SK-N-SH treated with all-trans-retinoic acid at 6 μM for 48 hours (cell line): ENCODE data around the gene MLYCD.

Experiments
- ATAC-seq: fragments of 200-7000 bp; cut with Tn5 transposase; 3 replicates; pipeline ENCODE4 v1.9.1; 2020; ENCODE audit warnings: mild to moderate bottlenecking, moderate library complexity
- ARNTL ChIP-seq: fragments of 450-650 bp; formaldehyde crosslinking; IDR thresholded peaks from 2 replicates; pipeline ENCODE4 v1.5.0; 2020; ENCODE audit warnings: low read depth, mild to moderate bottlenecking, moderate library complexity, borderline replicate concordance
- BACH2 ChIP-seq: fragments of 250-450 bp; sonication (Bioruptor Pico); IDR thresholded peaks from 2 replicates; pipeline ENCODE4 v1.9.0; 2021; ENCODE audit warnings: mild to moderate bottlenecking, borderline replicate concordance
- CREB5 ChIP-seq: fragments of 250-450 bp; sonication (Bioruptor Pico); IDR thresholded peaks from 2 replicates; pipeline ENCODE4 v1.5.1; 2020; ENCODE audit warnings: low read depth, mild to moderate bottlenecking, moderate library complexity
- CSDC2 ChIP-seq: fragments of 250-450 bp; sonication (Bioruptor Pico); IDR thresholded peaks from 2 replicates; pipeline ENCODE4 v1.5.0; 2020; ENCODE audit warnings: mild to moderate bottlenecking, moderate library complexity
- ESRRG ChIP-seq: fragments of 250-450 bp; sonication (Bioruptor Pico); IDR thresholded peaks from 2 replicates; pipeline ENCODE4 v1.6.1; 2021; ENCODE audit warnings: mild to moderate bottlenecking
- GLIS3 ChIP-seq: fragments of 250-450 bp; sonication (Bioruptor Pico); IDR thresholded peaks from 2 replicates; pipeline ENCODE4 v1.5.0; 2020; ENCODE audit warnings: mild to moderate bottlenecking, moderate library complexity
- ISL1 ChIP-seq: fragments of 250-450 bp; sonication (Bioruptor Pico); IDR thresholded peaks from 2 replicates; pipeline ENCODE4 v2.1.2; 2022; ENCODE audit warnings: mild to moderate bottlenecking, moderate library complexity
- OSR1 ChIP-seq: fragments of 250-450 bp; sonication (Bioruptor Pico); IDR thresholded peaks from 2 replicates; pipeline ENCODE4 v1.8.0; 2022; ENCODE audit warnings: moderate library complexity, mild to moderate bottlenecking, inconsistent platforms
- PPARA ChIP-seq: fragments of 250-450 bp; sonication (Bioruptor Pico); IDR thresholded peaks from 2 replicates; pipeline ENCODE4 v1.5.0; 2020; ENCODE audit warnings: mild to moderate bottlenecking, borderline replicate concordance
- RARB ChIP-seq: fragments of 250-450 bp; sonication (Bioruptor Pico); IDR thresholded peaks from 2 replicates; pipeline ENCODE4 v1.8.0; 2021; ENCODE audit warnings: mild to moderate bottlenecking, moderate library complexity
- SNAI2 ChIP-seq: fragments of 250-450 bp; sonication (Bioruptor Pico); IDR thresholded peaks from 2 replicates; pipeline ENCODE4 v1.5.0; 2020; ENCODE audit warnings: mild to moderate bottlenecking, moderate library complexity
- TCF4 ChIP-seq: fragments of 250-450 bp; sonication (Bioruptor Pico); IDR thresholded peaks from 2 replicates; pipeline ENCODE4 v1.8.0; 2021; ENCODE audit warnings: mild to moderate bottlenecking, moderate library complexity, borderline replicate concordance
- TOX ChIP-seq: fragments of 250-450 bp; sonication (Bioruptor Pico); IDR thresholded peaks from 2 replicates; pipeline ENCODE4 v1.8.0; 2021; ENCODE audit warnings: mild to moderate bottlenecking, moderate library complexity, borderline replicate concordance
- TSHZ2 ChIP-seq: fragments of 250-450 bp; sonication (Bioruptor Pico); IDR thresholded peaks from 2 replicates; pipeline ENCODE4 v1.5.0; 2020; ENCODE audit warnings: mild to moderate bottlenecking, moderate library complexity
- ZC3H10 ChIP-seq: fragments of 250-450 bp; sonication (Bioruptor Pico); IDR thresholded peaks from 2 replicates; pipeline ENCODE4 v1.5.1; 2021; ENCODE audit warnings: mild to moderate bottlenecking, moderate library complexity
- ZFP3 ChIP-seq: fragments of 250-450 bp; sonication (Bioruptor Pico); IDR thresholded peaks from 2 replicates; pipeline ENCODE4 v1.5.0; 2020; ENCODE audit warnings: mild to moderate bottlenecking, moderate library complexity
- ZFP30 ChIP-seq: fragments of 450-650 bp; formaldehyde crosslinking; IDR thresholded peaks from 2 replicates; pipeline ENCODE4 v1.5.0; 2022; ENCODE audit warnings: mild to moderate bottlenecking, moderate library complexity
- ZNF565 ChIP-seq: fragments of 450-650 bp; formaldehyde crosslinking; conservative IDR thresholded peaks from 2 replicates; pipeline ENCODE4 v1.5.0; 2020; ENCODE audit warnings: low read depth, mild to moderate bottlenecking, moderate library complexity
- ZNF70 ChIP-seq: fragments of 450-650 bp; formaldehyde crosslinking; IDR thresholded peaks from 2 replicates; pipeline ENCODE4 v1.5.0; 2020; ENCODE audit warnings: mild to moderate bottlenecking, moderate library complexity
- ZNF8 ChIP-seq: fragments of 450-650 bp; formaldehyde crosslinking; IDR thresholded peaks from 2 replicates; pipeline ENCODE4 v1.5.0; 2020; ENCODE audit warnings: mild to moderate bottlenecking, moderate library complexity
- TF ChIP-seq, protein P1 (sequence below): fragments of 250-450 bp; sonication (Bioruptor Pico); IDR thresholded peaks from 2 replicates; pipeline ENCODE4 v1.8.0; 2020; ENCODE audit warnings: mild to moderate bottlenecking, moderate library complexity, borderline replicate concordance
- TF ChIP-seq, protein P2 (sequence below): fragments of 250-450 bp; sonication (Bioruptor Pico); IDR thresholded peaks from 2 replicates; pipeline ENCODE4 v1.5.1; 2021; ENCODE audit warnings: mild to moderate bottlenecking, moderate library complexity

Gene MLYCD

DNA sequence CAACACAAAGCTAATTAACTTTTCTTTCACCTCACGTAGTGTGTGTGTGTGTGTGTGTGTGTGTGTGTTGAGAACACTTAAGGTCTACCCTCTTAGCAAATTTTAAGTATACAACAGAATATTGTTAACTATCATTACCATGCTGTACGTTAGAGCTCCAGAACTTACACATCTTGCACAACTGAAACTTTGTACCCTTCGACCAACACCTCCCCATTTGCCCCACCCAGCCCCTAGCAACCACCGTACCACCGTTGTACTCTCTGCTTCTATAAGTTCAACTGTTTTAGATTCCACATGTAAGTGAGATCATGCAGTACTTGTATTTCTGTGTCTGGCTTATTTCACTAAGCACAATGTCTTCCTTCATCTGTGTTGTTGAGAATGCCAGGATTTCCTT lies 28.1 kb upstream of the MLYCD start:
- TF ChIP-seq ZC3H10 (CRISPR knock-in tag) (no peak), TSHZ2 (CRISPR knock-in tag) (no peak), TOX (CRISPR knock-in tag) (no peak), RARB (no peak), OSR1 (CRISPR knock-in tag) (no peak), BACH2 (no peak), CSDC2 (CRISPR knock-in tag) (no peak), ZFP30 (CRISPR knock-in tag) (no peak), ZNF70 (CRISPR knock-in tag) (no peak), CREB5 (CRISPR knock-in tag) (no peak), GLIS3 (CRISPR knock-in tag) (no peak), ZFP3 (no peak), ZNF565 (CRISPR knock-in tag) (no peak)
- TF ChIP-seq, protein P1, sequence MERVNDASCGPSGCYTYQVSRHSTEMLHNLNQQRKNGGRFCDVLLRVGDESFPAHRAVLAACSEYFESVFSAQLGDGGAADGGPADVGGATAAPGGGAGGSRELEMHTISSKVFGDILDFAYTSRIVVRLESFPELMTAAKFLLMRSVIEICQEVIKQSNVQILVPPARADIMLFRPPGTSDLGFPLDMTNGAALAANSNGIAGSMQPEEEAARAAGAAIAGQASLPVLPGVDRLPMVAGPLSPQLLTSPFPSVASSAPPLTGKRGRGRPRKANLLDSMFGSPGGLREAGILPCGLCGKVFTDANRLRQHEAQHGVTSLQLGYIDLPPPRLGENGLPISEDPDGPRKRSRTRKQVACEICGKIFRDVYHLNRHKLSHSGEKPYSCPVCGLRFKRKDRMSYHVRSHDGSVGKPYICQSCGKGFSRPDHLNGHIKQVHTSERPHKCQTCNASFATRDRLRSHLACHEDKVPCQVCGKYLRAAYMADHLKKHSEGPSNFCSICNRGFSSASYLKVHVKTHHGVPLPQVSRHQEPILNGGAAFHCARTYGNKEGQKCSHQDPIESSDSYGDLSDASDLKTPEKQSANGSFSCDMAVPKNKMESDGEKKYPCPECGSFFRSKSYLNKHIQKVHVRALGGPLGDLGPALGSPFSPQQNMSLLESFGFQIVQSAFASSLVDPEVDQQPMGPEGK (CRISPR knock-in tag): no peak
- TF ChIP-seq, protein P2, sequence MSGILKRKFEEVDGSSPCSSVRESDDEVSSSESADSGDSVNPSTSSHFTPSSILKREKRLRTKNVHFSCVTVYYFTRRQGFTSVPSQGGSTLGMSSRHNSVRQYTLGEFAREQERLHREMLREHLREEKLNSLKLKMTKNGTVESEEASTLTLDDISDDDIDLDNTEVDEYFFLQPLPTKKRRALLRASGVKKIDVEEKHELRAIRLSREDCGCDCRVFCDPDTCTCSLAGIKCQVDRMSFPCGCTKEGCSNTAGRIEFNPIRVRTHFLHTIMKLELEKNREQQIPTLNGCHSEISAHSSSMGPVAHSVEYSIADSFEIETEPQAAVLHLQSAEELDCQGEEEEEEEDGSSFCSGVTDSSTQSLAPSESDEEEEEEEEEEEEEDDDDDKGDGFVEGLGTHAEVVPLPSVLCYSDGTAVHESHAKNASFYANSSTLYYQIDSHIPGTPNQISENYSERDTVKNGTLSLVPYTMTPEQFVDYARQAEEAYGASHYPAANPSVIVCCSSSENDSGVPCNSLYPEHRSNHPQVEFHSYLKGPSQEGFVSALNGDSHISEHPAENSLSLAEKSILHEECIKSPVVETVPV (CRISPR knock-in tag): no peak
- ATAC-seq: no peak

- peak; percentile 59 for ATAC-seq
- TF ChIP-seq ISL1 (CRISPR knock-in tag) (no peak), OSR1 (CRISPR knock-in tag) (no peak), TSHZ2 (CRISPR knock-in tag) (no peak), ARNTL (CRISPR knock-in tag) (no peak), ZNF8 (CRISPR knock-in tag) (no peak), CSDC2 (CRISPR knock-in tag) (no peak), TCF4 (CRISPR knock-in tag) (no peak), ESRRG (CRISPR knock-in tag) (no peak), ZNF70 (CRISPR knock-in tag) (no peak), PPARA (CRISPR knock-in tag) (no peak), TOX (CRISPR knock-in tag) (no peak), RARB (no peak), SNAI2 (CRISPR knock-in tag) (no peak), ZFP30 (CRISPR knock-in tag) (no peak), ZNF565 (CRISPR knock-in tag) (no peak), ZC3H10 (CRISPR knock-in tag) (no peak), BACH2 (no peak)
- TF ChIP-seq, protein P1 (CRISPR knock-in tag): no peak
Observed at GRCh38 chr16:83878838-83879237, 20.1 kb upstream of the MLYCD start.
